Uterus (tissue), 4 donors: ENCODE measurements around the gene TRIML2. TPM values are rescaled to one million over a fixed set of nuclear protein-coding genes. Genes with fewer than 3 reads are reported as not detected.

Experiments used
- DNase-seq, 2 donors: peaks; one replicate each; pipeline ENCODE4 v3.0.0-alpha.2; 2019 to 2020
- H3K27ac ChIP-seq, 2 donors: fragments of 200-600 bp; sonication (generic); 1 replicate in 1 of 2; 2 replicates in 1 of 2; pipeline ENCODE4 v1.5.1; 2016 to 2018
- H3K27me3 ChIP-seq, 2 donors: fragments of 200-600 bp; sonication (generic); one replicate each; pipeline ENCODE4 v1.5.1; 2018 to 2019; ENCODE audit warnings: control low read depth in 1 of 2
- H3K36me3 ChIP-seq, 2 donors: fragments of 200-600 bp; sonication (generic); one replicate each; pipeline ENCODE4 v1.5.1; 2019; ENCODE audit warnings: control low read depth in 1 of 2
- H3K4me1 ChIP-seq, 2 donors: fragments of 200-600 bp; sonication (generic); one replicate each; pipeline ENCODE4 v1.5.1; 2018 to 2019; ENCODE audit warnings: control low read depth in 1 of 2
- H3K4me3 ChIP-seq, 2 donors: fragments of 200-600 bp; sonication (generic); 1 replicate in 1 of 2; 2 replicates in 1 of 2; pipeline ENCODE4 v1.5.1; 2018 to 2019; ENCODE audit warnings: mild to moderate bottlenecking in 1 of 2
- H3K9me3 ChIP-seq, 2 donors: fragments of 200-600 bp; sonication (generic); one replicate each; pipeline ENCODE4 v1.5.1; 2019; ENCODE audit warnings: control low read depth in 1 of 2
- CTCF ChIP-seq, 4 experiments: fragments of 200-600 bp in 2 of 4; fragments of 450-650 bp in 2 of 4; sonication (generic) in 2 of 4; IDR thresholded peaks; one replicate each; pipeline ENCODE4 v1.5.1; 2016 to 2019; ENCODE audit warnings: antibody characterized with exemption in 4 of 4, mild to moderate bottlenecking in 2 of 4, moderate library complexity in 1 of 4
- POLR2A ChIP-seq, 2 donors: fragments of 450-650 bp; IDR thresholded peaks; one replicate each; pipeline ENCODE4 v1.6.1; 2016; ENCODE audit warnings: antibody characterized with exemption in 2 of 2, mild to moderate bottlenecking in 1 of 2, moderate library complexity in 1 of 2
- intact Hi-C: fragments of 100-400 bp; cut with DNase I; formaldehyde crosslinking; loops from one replicate; pipeline ENCODE4 v1.15.1; 2023; ENCODE audit warnings: low total_unique reads
- total RNA-seq, 4 donors: library from RNA; depleted of rRNA in 3 of 4; stranded (reverse); fragments of >200 nt in 3 of 4; gene quantifications; one replicate each; pipeline versions ENCODE4 v1.1.0 to v1.2.4, GENCODE V29; 2014 to 2023
- donor health status: DM: yes; HTN: yes; CAD: no.

Gene TRIML2
- total RNA-seq, 4 donors from 2014 or later = not detected

GRCh38 chr4:188113156-188113555 is 3.8 kb upstream of the TRIML2 start:
- intact Hi-C loops = no loop called here
- Histone ChIP-seq H3K9me3 (no peaks in the 10 kb centered on the region), H3K27ac (no peak overlapping the region), H3K36me3 (no peaks in the 10 kb centered on the region), H3K4me3 (no peak overlapping the region), H3K4me1 (no peaks in the 10 kb centered on the region), H3K27me3 (no peaks in the 10 kb centered on the region)
- TF ChIP-seq CTCF (IDR thresholded peaks at IDR 0.05) (no peak), POLR2A (IDR thresholded peaks at IDR 0.05) (no peak)
- no peak for DNase-seq

GRCh38 chr4:188111955-188112354 is 2.6 kb upstream of the TRIML2 start:
- Histone ChIP-seq H3K36me3 (no peaks in the 10 kb centered on the region), H3K4me3 (no peak overlapping the region), H3K9me3 (no peaks in the 10 kb centered on the region), H3K27me3 (no peaks in the 10 kb centered on the region), H3K4me1 (no peaks in the 10 kb centered on the region), H3K27ac (no peak overlapping the region)
- TF ChIP-seq CTCF (IDR thresholded peaks at IDR 0.05) = no peak
- TF ChIP-seq POLR2A (IDR thresholded peaks at IDR 0.05) = no peak
- no peak for DNase-seq
- intact Hi-C loops = no loop called here

GRCh38 chr4:188110741-188111471 is 1.5 kb upstream of the TRIML2 start:
- DNase-seq = no peak

GRCh38 chr4:188110036-188110435 is 633 bp upstream of the TRIML2 start:
- intact Hi-C loops = no loop called here
- no peaks in the 10 kb centered on the region for H3K36me3 ChIP-seq
- no peak overlapping the region for H3K4me3 ChIP-seq
- H3K9me3 ChIP-seq = no peaks in the 10 kb centered on the region
- no peak for DNase-seq
- H3K27ac ChIP-seq = no peak overlapping the region
- no peaks in the 10 kb centered on the region for H3K27me3 ChIP-seq
- no peak for TF ChIP-seq POLR2A (IDR thresholded peaks at IDR 0.05)
- no peaks in the 10 kb centered on the region for H3K4me1 ChIP-seq

More at GRCh38 chr4:188110741-188111471, 1.5 kb upstream of the TRIML2 start:
- intact Hi-C loops = no loop called here
- Histone ChIP-seq H3K9me3 (no peaks in the 10 kb centered on the region), H3K4me1 (no peaks in the 10 kb centered on the region), H3K4me3 (no peak overlapping the region), H3K27me3 (no peaks in the 10 kb centered on the region), H3K36me3 (no peaks in the 10 kb centered on the region), H3K27ac (no peak overlapping the region)
- no peak for TF ChIP-seq CTCF (IDR thresholded peaks at IDR 0.05)
- no peak for TF ChIP-seq POLR2A (IDR thresholded peaks at IDR 0.05)

- TF ChIP-seq POLR2A (IDR thresholded peaks at IDR 0.05) (no peak), CTCF (IDR thresholded peaks at IDR 0.05) (no peak)
- H3K36me3 ChIP-seq = no peaks in the 10 kb centered on the region
- DNase-seq = no peak
- H3K9me3 ChIP-seq = no peaks in the 10 kb centered on the region
- intact Hi-C loops = no loop called here
- no peak overlapping the region for H3K4me3 ChIP-seq
- no peaks in the 10 kb centered on the region for H3K4me1 ChIP-seq
- no peak overlapping the region for H3K27ac ChIP-seq
- H3K27me3 ChIP-seq = no peaks in the 10 kb centered on the region
These were observed 1.2 kb downstream of the TRIML2 start for GRCh38 chr4:188107931-188108843.
